HG02852 (cell line): ENCODE measurements around the gene IBSP.

Experiments
- ATAC-seq: cut with Tn5 transposase; IDR thresholded peaks from one replicate; pipeline ENCODE4 v1.9.1; 2021; ENCODE audit warnings: mild to moderate bottlenecking, moderate library complexity; ENCODE audit not compliant: unreplicated experiment

IBSP gene, protein sequence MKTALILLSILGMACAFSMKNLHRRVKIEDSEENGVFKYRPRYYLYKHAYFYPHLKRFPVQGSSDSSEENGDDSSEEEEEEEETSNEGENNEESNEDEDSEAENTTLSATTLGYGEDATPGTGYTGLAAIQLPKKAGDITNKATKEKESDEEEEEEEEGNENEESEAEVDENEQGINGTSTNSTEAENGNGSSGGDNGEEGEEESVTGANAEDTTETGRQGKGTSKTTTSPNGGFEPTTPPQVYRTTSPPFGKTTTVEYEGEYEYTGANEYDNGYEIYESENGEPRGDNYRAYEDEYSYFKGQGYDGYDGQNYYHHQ

DNA sequence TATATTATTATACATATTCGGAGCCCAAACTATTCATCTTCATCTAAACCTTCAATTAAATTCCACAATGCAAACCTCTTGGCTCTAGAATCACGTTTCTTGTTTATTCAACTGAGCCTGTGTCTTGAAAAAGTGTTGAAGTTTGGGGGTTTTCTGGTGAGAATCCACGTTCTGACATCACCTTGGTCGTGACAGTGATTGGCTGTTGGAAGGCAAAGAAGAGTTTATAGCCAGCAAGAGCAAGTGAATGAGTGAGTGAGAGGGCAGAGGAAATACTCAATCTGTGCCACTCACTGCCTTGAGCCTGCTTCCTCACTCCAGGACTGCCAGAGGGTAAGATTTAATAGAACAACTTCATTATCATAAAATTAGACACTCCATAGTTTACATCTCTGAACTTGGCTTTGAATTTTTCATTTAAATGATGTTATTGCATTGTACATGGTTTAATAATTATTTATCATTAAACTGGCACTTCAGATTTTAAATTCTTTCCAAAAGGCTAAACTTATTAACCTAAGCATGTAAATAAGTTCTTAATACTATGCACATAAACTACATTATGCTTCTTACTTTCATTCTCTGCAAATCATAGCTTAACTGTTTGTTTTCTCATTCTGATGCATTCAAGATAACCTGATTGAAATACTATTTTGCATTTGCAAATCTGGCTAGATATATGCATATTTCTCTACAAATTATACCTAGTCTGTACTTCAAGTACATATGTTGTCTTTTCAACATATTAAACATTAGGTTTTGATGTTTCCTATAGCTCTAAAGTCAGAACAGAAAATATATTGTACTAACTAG lies at the start of gene IBSP:
TSS of gene IBSP (plus strand) at position 254 of the 813 bp plus-strand sequence. CDS start 2,808 bp downstream, outside the sequence.
- no peak for ATAC-seq

DNA sequence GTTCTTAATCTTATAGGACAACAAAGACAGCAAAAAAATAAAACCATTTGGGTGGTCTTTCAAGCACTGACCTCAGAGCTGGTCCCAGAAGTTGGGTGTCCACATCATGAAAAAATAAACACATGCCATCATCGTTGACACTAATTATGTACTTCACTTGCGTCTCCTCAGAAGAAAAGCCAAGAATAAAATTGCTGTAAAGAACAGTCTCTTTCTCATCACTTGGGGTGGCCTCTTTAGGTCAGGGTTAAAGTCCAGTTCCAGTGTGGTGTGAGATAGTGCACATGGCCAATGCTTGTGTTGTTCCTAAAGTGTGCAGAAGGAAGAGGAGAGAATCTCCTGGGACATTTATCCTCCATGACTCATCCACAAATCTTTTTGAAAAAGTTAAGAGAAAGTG lies 49.5 kb upstream of the IBSP start:
- ATAC-seq = no peak

DNA sequence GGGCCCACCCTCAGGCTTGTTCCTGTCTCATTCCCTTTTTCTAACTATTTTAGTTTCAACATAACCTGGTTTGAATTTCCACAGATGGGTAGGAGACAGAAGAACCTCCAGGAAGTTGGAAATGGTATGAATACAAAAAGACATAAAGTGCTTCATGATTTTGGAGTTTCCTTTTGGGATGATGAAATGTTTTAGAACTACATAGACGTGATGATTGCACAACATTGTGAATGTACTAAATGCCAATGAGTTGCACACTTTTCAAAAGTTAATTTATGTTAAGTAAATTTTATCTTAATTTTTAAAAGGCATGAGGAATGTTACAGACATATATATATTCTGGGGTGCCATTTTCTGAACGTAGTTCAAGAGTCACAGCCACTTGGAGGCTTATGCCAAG lies 41.1 kb upstream of the IBSP start:
- no peak for ATAC-seq

DNA sequence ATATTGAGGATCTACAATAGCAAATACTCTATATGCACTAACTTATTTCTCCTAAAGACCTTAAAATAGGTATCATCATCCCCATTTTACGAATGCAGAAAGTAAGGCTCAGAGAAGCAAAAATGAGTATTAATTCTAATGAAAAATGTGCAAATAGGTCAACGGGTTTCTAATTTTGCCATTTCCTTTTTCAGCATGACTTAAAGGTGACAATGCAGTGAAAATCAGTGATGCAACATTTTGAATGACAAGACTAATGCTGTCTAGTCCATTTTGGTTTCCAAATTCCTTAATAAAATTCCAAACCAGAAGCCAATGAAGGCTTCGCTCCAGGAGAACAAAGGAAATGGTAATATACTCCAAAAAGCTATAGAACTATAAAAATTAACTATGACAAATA lies 37.0 kb upstream of the IBSP start:
- ATAC-seq = no peak

DNA sequence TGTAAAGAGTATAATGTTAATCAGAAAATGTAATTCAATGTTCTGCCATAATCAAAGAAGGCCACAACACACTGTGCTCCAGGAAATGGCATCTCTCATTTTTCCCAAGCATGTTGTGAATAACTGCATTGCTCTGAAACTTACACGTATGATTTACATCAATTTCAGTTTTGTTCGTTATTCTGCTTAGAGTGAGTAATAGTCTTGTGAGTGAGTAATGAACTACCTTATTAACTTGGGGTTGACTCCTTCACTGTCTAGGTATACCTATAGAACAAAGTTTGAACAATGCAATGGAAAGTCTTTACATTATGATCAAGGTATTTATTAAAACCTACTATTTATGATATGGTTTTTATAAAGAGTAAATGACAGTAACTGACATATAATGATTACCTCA lies 17.8 kb upstream of the IBSP start:
- no peak for ATAC-seq

DNA sequence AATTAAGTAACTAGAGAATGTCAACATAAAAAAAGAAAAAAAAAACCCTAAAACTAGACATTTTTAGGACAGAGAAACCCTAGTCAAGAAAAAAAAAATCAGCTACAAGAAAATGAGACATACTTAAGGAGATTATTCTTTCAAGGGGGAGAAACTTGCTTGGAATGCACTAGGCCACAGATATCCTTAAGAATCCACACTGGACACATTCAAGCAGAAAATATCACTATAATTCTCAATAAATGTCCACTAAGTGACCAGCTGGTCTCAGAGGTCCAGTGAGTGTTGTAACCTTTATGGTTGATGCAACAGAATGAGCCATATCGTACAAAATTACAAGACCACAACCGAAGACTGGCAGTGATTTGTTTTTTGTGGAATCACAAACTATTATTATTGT lies 15.6 kb upstream of the IBSP start:
- ATAC-seq = no peak

DNA sequence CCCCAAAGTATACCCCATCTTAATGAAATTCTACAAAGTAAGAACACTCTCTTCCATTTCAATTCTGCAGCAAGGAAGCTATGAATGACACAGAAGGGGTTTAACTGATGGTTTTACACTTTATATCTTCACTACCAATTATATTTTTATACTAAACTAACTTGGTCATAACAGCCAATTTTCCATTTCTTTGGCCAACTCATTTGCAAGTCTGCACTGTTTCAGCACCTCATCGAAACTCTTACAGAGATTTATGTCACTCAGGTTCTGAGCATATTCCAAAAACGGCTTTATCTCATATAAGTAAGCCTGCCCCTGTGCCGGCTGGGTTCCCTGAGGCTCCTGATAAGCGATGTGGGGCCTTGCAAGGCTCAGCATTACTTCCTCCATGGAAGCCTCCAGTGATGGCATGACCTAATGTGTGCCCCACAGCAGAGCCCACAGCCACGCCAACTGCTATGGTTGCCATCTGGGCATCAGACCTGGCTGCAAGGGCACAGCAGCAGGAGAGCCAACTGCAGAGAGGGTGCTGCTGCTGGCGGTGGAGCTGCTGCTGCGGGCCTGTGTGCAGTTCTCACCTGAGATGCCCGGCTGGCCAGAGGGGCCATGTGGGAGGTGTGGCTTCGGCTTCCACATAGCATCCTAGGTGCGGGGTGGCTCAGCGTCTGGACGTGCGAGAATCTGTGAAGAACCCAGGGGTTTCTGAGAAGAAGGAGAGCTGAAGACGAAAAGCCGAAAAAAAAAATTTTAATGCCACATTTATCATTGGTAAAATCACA lies 13.4 kb upstream of the IBSP start:
- ATAC-seq = no peak

DNA sequence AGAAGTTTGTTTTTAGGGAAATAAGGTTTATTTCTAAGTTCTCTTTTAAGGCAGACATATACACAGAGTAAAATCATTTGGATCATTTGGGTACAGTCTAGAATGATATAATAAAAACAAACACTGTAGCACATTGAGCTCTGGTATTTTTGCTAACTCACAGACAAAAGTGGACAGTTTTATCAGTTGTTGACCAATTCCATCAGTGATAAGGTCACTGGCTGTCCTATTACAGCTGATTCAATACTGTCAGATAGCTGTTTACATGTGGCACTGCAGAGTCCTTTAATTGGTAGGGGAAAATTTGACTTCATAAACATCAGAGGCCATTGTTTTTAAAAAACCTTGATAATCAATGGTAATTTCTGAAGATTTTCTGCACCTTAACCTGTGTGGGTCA lies 3.5 kb downstream of the IBSP start:
- ATAC-seq = no peak

DNA sequence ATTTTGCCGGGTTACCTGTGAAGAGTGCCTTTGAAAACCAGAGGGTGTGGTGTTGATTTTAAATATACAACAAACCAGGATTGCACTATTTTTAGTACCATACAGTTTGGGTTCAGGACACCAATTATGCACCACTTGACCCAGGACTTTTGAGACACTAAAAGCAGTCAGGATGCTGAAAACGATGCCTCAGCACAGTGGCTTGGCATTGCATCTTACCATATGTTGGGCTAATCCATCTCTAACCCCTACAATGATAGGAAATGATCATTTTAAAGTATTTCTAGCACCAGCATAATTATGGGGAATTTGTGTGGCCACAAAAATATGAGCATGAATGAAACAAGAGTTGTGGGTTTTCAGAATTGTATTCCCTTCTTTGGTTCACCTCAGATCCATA lies 4.1 kb downstream of the IBSP start:
- no peak for ATAC-seq

DNA sequence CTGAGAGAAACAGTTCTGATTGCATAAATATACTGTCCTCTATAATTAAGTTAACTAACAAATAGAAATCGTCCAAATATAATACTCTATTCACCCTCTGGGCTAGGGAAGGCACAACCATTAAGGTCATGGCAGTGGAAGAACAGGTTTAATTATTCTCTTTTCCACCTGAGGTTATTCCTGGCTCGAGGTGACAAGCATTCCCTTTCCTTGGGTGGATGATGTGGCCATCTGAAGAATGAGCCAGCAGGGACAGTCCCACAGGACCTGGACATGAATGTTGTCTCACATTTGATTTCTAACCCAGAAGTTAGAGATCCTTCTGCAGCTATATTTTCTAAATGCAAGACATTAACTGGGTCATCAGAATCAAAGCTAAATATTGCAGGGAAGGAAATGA lies 5.5 kb downstream of the IBSP start:
- no peak for ATAC-seq

DNA sequence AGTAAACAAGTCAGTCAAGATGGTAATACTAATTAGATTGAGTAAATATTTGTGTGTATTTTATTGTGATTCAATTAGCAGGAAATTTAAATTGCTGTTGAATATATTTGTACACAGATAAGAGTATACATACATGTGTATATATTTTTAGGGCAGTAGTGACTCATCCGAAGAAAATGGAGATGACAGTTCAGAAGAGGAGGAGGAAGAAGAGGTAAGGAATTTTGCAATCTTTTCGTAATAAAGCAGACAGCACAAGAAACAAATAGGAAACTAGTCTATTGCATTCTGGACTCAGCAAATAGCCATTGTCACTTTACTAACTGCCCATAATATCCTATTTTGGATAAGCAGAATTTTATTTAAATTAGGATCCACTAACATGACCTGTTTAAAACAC lies 6.6 kb downstream of the IBSP start:
- no peak for ATAC-seq

DNA sequence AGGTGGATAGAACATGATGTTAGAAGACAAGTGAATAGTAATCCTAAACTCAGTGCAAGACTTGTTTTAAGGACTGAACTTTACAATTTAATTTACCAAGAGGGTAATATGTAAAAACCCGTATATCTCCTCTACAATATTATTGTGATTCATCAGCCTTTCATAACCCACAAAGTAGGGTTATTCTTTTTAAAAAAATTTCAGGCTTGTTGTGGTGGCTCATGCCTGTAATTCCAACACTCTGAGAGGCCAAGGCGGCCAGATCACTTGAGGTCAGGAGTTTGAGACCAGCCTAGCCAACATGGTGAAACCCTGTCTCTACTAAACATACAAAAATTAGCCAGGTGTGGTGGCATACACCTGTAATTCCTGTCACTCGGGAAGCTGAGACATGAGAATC lies 7.2 kb downstream of the IBSP start:
- no peak for ATAC-seq

DNA sequence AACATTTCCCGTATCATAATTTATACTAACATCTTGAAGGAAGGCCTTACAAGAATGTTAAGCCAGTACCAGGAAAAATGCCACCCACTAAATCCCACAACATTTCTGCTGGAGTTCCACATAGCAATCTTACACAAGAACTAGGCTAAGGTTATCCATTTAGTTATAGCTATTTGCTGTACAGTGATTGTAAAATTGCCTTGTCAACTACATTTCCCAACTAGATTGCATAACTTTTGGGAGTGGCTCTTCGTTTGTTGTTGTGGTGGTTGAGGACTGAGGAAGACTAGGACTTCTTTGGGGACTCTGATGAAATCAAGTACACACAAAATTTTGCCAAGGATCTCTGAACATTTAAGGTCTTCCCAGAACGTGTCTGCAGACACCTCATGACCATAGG lies 8.0 kb downstream of the IBSP start:
- ATAC-seq = no peak

DNA sequence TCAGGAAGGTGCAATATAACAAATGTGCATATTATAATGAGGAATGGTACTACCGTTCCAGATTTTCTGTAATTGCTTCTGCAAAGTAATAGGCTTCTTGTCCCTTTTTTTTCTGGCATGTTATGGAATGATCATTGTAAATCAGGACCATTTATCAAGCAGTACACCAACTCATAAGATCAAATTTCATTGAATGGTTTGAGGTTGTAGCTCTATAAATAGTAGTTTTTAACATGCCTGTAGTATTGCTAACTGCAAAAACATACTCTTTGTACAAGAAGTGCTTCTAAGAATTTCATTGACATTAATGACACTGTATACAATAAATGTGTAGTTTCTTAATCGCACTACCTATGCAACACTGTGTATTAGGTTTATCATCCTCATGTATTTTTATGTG lies 12.6 kb downstream of the IBSP start:
- ATAC-seq = no peak

DNA sequence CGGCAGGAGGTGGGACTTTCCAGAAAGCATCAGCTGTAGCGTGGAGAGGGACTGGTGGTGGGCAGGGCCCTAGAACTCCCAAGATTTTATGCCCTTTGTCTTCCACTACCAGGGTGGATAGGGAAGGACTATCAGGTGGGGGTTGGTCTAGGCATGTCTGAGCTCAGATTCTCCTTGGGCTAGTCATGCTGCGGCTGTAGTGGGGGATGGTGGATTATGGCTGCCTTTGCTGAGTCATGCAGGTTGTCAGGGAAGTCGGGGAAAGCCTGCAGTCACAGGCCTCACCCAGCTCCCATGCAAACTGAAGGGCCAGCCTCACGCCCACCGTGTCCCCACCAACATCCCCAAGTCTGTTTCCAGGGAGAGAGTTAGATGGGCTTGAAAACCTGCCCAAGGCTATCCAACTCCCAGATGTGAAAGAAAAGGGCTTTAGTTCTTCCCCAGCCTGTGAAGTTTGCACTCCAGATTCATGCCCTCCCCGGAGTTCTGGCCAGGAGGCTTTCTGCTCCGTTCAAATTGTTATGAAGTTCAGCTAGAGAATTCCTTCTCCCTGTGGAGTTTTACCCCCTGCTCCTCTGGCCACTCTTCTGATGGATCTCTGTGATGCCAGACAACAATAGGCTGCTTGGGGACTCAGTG lies 20.0 kb downstream of the IBSP start:
- ATAC-seq = no peak

DNA sequence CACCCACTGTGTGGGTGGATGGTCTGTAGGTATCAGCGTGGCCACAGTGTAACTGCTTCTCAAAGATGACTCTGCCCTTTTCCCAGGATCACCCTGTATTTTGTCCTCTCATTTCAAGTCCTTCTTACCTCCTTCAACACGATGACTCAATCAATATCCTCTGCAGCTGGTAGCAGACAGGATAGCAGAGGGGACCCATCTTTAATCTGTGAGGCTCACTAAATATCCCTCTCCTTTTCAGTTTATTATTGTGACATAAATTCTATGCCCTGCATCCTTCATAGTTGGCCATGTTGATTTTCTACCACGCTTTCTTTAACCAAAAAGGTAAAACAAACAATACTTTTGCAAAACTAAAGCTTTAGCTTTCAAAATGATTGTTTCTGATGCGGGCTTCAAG lies 23.8 kb downstream of the IBSP start:
- no peak for ATAC-seq

DNA sequence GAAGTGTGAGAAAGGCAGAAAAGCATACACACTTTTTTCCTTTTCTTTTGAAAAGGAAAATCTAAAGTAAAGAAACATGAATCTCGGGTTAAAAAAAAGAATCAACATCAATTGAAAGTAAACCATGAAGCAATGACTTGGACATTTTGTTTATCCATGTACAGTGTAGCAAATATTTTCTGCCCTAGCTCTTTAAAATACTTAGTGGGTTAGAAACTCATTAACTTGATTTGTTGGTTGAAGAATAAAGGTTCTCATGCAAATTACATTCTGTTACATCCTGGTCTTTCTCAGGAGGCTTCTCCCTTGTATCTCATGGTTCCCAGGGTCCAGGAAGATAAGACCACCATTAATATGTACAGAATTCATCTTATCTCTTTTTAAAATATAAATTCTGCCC lies 24.4 kb downstream of the IBSP start:
- no peak for ATAC-seq

DNA sequence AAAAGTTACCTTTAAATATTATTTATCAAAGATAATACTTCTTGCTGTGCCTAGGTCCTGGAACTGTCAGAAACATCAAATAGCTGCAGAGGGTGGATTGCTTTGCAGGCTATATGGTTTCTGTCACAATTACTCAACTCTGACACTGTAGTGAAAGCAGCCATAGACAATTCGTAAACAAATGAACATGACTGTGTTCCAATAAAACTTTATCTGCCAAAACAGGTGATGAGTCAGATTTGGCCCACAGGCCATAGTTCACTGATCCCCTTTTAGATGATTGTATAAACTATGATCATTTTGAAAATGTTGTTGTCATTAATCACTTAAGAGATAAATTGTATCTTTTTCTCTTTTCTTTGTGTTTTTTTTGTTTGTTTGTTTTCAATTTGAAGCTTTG lies 25.0 kb downstream of the IBSP start:
- ATAC-seq = no peak

DNA sequence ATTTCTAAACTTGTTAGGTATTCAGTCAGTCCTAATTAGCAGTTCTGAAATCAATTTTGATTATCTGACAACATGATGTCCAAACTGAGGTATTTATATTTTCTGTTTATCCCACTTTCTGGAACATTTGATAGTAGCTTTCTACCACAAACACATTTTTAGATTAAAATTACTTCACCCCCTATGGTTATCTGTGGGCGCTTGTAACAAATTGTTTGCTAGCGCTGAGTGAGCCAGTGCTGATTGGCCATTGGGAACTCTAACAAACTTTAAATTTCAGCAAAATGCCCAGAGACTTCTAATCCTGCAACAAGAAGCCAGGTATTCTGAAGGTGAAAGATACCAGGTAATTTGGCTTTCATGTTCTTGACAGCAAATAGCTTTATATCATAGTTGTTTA lies 33.3 kb downstream of the IBSP start, which contains the start of gene MEPE:
TSS of gene MEPE (plus strand) at position 301 of the 400 bp plus-strand sequence. CDS start 1,746 bp downstream, outside the sequence.
- ATAC-seq = no peak

DNA sequence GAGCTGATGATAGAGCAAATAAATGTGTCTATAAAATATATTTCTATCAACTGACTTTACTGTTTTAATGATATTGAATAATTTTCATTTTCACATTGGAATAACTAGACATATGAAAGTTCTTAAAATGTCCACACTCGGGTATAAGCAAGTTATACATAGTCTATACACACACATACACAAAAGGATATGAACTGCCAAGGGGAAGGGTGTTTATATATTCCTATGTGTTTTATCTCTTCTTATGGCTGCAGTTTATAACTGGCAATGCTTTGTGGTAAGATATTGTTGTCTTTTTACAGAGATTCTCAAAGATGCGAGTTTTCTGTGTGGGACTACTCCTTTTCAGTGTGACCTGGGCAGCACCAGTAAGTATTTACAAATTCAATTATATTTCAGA lies 35.0 kb downstream of the IBSP start:
- ATAC-seq = no peak

DNA sequence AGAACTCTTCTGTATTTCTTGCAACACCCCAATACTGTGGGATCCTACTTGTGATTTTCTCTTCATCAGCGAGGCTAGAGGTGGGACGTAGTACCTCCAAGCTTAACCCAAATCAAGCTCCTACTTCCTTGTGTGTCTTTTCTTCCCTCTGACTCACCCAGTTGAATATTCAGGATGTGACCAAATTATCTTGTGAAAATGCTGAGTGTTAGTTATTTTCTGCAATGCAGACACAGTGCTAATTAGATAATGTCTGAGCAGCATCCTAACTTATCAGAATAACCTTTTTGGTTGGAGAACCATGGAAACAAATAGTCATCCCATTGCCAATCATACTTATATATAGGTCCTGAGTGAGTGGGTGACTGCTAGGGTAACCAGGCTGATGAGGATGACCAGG lies 35.8 kb downstream of the IBSP start:
- ATAC-seq = no peak
